HL-60/S4 (cell line): ENCODE results near the gene HLCS.

Experiments used
- in situ Hi-C: fragments of 300-500 bp; cut with MboI; formaldehyde crosslinking; loops from 2 replicates; pipeline ENCODE4 v1.14.3; 2022; ENCODE audit warnings: low sequenced_read_pairs

The HLCS gene

GRCh38 chr21:36753556-36753955 is 212.9 kb downstream of the HLCS start:
- in situ Hi-C loops, result no loop called here

DNA sequence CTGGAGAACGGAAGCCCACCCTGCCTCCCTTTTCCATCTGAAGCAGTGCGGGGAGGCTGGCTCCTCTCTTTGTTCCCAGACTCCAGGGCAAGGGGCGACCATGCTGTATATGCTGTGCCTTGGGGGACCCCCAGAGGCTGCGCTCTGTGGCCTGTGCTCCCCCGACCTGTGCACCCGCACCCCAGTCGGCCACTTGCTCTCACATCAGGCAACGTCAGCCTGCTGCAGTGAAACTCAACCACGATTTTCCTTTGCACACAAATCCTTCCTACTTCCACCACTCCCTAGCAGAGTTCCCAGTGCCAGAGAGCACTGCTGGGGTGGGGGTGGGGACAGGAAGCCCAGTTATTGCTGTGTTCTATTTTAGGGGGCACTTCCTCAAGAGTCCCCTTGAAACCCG is 215.1 kb downstream of the HLCS start:
- in situ Hi-C loops, result no loop called here

- in situ Hi-C loops, result no loop called here
These were observed 215.9 kb downstream of the HLCS start for GRCh38 chr21:36750576-36750959.

DNA sequence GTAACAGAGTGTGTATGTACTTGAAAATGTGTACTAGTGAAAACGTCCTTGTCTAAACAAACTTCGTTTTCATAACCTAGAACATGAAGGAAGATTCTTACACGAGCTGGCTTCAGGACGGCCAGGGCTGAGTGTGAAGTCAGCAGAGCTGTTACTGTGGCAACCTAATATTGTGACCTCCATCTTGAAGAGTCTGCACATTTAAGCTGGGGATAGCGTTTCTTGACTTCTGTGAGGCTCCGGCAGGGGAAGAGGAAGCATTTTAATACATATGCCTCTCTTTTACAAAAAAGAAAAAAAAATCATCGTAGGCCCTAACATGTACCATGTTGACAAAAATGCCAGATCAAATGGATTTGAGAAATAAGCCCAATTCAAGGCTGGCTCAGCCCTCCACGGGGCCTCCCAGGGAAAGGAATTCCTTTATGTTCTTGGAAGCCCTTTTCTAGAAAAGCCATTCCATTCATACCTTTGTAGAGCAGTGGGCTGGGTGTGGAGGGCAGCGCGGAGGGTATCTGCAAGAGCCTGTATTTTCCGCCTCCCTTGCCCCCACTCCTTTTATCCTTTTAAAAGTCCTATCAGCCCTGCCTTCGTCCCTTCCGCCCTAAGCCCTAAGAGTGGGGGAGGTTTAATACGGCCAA is 216.4 kb downstream of the HLCS start:
- in situ Hi-C loops, result no loop called here

GRCh38 chr21:36747815-36748383 is 218.6 kb downstream of the HLCS start:
- in situ Hi-C loops, result no loop called here

- in situ Hi-C loops, result no loop called here
These were observed 219.2 kb downstream of the HLCS start for GRCh38 chr21:36747041-36747814.

DNA sequence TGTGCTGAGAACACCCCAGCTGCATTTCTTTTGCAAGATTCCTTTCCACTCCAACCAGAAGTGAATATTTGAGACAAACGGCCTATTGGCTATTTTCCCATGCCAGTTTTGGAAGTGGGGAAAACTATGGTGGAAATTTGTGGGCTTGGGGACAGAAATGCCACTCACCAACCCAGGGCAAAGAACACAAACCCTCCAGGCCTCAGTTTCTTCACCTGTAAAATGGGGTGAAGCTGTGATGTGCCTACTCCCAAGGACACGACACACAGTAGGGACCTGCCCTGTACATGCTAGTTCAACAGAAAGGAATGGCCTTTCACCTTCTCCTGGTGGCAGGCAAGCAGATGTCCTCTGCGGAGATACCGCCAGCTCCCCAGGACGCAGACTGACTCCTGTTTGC is 221.0 kb downstream of the HLCS start:
- in situ Hi-C loops, result no loop called here

- in situ Hi-C loops, result no loop called here
These were observed 221.8 kb downstream of the HLCS start for GRCh38 chr21:36744560-36745231.

- in situ Hi-C loops, result no loop called here
These were observed 222.3 kb downstream of the HLCS start for GRCh38 chr21:36744190-36744559.

DNA sequence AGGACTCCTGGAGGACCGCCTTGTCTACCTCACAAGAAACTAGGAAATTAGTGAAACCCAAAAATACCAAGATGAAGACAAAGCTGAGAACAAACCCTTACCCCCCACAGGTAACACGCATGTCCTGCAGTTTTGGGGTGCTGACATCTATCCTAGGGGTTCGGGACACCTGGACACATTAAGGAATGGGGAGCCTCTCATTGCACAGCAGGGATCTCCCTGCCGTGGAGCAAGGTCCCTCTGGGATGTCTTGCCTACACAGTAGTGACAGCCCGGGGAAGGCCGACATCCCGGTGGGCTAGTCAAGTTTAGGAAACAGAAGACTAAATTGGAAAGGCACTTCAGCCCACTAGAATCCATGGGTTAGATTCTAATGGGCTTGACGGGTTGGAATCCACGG is 223.0 kb downstream of the HLCS start:
- in situ Hi-C loops, result no loop called here

DNA sequence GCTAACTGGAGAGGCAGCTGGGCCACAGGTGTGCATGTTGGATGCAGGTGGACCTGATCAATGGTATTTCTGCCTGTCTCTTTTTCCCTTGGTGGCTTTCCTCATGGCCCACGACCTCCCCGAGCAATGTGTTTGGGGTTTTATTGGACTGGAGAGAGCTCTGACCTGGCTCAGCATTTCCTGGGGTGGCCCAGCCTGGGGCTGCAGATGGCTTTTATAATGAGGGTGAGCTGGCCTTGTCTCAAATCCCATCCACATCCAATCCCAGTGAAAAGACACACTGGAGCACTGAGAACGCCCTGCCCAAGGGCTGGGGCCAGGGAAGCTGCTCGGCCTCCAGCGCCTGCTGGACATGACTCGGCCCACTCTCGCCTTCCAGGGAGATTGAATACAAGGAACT is 223.5 kb downstream of the HLCS start:
- in situ Hi-C loops, result no loop called here

DNA sequence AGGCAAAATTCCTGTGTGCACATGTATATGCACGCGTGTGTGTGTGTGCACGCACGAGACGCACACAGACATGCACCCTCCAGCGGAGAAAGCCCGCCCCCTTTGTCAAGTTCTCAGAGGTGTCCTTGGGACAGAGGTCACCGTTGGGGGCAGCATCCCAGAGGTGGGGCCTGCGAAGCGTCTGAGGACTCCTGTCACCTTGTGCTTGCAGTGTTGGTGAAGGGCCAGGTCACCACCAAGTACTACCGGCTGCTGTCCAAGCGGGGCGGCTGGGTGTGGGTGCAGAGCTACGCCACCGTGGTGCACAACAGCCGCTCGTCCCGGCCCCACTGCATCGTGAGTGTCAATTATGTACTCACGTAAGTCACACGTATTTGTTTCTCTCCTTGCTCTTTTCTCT is 225.0 kb downstream of the HLCS start:
- in situ Hi-C loops, result no loop called here

- in situ Hi-C loops, result no loop called here
These were observed 227.9 kb downstream of the HLCS start for GRCh38 chr21:36738489-36739126.

- in situ Hi-C loops, result no loop called here
These were observed 230.6 kb downstream of the HLCS start for GRCh38 chr21:36735724-36736320.

DNA sequence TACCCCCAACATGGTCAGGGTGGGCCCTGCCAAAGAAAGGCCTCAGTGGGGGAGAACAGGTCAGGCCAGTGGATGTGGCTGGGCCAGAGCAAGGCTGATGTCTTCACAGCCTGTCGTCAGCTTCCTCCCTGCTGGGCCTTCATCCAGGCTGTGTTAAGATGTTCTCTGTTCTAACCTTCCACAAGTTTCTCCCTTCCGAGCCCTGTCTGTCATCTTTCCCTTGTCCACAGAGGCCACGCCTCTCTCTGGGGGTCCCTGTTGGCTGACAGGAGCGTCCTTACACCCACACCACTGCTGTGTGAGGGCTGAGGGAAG is 231.3 kb downstream of the HLCS start:
- in situ Hi-C loops, result no loop called here

DNA sequence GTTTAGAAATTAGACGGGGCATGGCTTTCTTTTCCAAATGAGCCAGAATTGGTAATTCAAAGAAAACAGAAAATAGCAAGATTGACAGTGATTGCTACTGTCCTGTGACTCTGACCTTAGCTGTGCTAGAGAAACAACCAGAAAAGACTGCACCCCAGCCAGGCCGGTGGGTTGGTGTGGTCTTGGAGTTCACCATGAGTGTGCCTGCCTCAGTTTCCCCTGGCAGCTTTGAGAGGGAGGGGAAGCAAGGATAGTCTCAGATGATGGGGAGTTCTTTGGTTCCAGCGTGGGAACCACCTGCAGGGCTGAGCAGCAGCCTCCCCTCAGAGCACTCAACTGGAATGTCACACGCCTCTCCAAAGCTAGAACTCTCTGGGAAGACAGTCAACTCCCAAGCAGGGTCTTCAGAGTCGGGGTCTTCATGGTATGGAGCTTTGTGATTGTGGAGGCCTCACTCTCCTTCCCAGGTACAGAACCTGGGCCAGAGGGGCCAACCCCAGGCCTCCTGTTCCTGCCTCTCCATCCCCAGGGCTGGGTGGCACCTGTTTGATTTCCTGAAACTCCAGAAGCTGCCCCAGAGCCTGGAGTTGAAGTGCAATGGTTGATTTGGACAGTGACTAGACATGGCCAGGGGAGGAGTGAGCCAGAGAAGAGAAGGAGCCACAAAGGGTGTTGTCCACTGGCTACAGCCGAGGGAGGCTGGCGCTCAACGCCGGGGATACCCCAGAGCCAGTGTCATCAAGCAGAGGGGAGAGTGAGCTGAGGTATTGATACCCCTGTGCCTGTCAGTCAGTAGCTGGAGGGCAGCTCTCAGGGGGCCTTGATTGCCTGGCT is 231.9 kb downstream of the HLCS start:
- in situ Hi-C loops, result no loop called here

DNA sequence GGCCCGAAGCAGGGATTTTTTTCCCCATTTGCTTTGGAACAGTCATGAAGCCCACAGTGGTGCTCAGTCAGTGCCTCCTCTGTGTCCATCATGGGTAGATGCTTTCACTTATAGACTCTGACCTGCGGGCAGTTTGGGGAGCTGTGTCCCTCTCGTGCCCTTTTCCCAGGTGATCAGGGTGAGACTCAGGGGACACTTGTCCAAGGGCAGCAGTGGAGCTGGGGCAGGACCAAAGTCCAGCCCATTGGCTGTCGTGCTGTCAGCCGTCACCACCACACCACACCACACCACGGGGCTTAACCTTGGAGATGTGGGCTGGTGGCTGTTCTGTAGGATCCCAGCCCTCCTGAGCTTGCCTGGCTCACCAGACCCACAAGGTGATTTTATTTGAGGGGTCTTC is 232.6 kb downstream of the HLCS start:
- in situ Hi-C loops, result no loop called here

DNA sequence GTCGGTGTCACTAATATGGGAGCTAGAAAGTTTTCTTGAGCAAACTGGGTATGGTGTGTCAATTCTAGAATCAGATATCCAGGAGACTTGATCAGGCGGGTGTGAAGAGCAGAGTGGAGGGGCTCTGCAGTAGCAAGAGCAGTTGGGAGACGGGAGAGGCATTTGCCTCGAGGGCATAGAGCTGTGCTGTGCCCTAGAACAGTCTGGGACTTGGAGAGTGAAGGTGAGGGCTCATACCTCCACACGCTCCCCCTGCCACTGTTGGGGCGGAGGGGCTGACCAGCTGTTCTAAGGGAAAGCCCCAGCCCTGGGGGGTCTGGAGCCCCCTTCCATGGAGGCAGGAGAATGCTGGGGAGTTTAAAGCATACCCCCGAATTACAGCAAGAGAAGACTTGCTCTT is 233.7 kb downstream of the HLCS start:
- in situ Hi-C loops, result no loop called here

GRCh38 chr21:36732217-36732616 is 234.3 kb downstream of the HLCS start:
- in situ Hi-C loops, result no loop called here
